Medulla oblongata (tissue), 1 donor: ENCODE measurements around the gene VAPB.
A peak's percentile ranks its signal among the peaks of the same experiment; 100 is the strongest.

ENCODE experiments used
- DNase-seq: peaks from one replicate; pipeline ENCODE4 v3.0.0-alpha.2; 2015; ENCODE audit errors: extremely low spot score

Gene VAPB

GRCh38 chr20:58378704-58379103, 10.3 kb upstream of the VAPB start:
- no peak for DNase-seq

GRCh38 chr20:58381627-58382026, 7.4 kb upstream of the VAPB start:
- DNase-seq: no peak

GRCh38 chr20:58382096-58382495, 6.9 kb upstream of the VAPB start:
- no peak for DNase-seq

GRCh38 chr20:58384821-58385220, 4.2 kb upstream of the VAPB start:
- no peak for DNase-seq

- DNase-seq: no peak
These were observed 914 bp upstream of the VAPB start for GRCh38 chr20:58388028-58388601.

GRCh38 chr20:58389324-58389967, 417 bp downstream of the VAPB start:
- DNase-seq: peak; percentile 21

DNA sequence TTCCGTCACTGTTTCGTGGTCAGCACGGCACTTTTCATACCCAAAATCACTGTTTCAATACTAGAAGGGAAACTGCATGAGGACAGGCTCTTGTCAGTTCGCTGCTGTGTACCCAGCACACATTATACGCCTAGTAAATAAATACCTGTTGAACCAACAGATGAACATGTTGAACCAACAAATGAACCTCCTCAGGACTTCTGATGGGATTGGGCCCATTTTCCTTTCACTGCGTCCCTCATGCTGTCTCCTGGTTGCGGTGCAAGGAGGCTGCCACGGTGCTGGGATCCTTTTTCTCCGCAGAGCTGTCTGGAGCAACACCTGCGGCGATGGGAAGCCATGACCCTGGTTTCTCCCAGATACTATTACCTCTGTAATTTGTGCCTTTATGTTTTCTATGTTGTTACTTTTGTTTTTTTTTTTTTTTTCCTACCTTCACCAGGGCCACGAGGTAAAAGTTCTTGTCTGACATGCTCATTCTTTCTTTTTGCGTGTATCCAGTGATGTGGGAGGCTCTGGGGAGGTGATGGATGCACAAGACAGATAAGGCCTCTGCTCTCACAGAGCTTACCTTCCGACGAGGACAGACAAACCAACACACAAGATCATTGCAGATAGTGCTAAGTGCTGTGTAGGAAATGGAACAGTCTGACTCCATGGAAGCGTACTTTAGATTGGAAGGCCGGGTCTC, 1.1 kb downstream of the VAPB start:
- DNase-seq: no peak

DNA sequence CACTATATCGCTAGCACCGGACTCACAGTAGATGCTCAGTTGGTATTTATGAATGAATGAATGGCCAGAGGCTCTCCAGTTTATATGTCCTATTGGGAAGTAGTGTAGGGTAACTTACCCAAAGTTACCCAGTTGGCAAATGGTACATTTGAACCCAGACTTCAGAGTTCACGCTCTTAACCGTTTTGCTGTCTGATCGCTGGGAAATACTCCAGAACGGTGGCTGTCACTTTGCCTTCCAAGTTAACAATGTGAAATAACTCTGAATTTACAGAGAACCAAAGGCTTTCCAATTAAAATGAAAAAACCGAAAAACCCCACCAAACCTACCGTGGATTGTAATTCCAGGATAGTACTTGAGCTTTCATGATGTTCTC, 1.6 kb downstream of the VAPB start:
- no peak for DNase-seq

- DNase-seq: no peak
These were observed 3.3 kb downstream of the VAPB start for GRCh38 chr20:58392286-58392685.

GRCh38 chr20:58393299-58393698, 4.3 kb downstream of the VAPB start:
- no peak for DNase-seq

GRCh38 chr20:58394801-58395200, 5.8 kb downstream of the VAPB start:
- no peak for DNase-seq

GRCh38 chr20:58395604-58396003, 6.6 kb downstream of the VAPB start:
- no peak for DNase-seq

DNA sequence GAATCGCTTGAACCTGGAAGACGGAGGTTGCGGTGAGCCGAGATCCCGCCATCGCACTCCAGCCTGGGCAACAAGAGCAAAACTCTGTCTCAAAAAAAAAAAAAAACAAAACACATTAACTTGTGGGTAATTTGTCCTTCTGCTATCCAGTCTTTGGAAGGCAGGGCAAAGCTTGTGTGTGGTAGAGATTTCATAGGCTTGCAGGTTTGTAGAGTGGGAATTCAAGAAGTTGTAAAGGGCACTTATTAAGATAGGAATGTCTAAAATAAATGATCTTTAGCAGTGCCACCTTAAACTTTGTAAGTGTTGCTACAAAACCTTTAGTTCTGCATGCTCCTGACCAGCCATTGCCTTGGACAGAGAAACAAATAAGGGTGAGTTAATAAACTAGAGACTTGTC, 8.4 kb downstream of the VAPB start:
- no peak for DNase-seq

- no peak for DNase-seq
These were observed 9.2 kb downstream of the VAPB start for GRCh38 chr20:58398254-58398653.

DNA sequence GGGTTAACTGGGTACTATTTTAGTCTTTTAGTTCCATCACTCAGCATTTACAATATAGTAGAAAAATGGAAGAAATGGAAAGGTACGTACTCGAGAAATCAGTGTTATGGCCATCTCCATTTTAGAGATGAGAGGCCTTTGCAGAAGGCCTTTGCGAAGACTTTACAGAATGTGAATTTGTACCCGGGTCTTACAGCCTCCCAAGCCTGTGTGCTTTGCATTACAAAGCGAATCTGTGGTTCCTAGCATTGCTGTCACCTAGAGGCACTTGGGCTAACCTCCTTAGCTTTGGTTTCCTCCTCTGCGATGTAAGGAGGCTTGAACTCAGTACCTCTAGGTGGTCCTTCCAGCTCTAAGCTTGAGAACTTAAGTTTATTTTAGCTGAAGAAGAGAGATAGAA, 10.9 kb downstream of the VAPB start:
- no peak for DNase-seq

GRCh38 chr20:58401162-58401561, 12.1 kb downstream of the VAPB start:
- DNase-seq: no peak

DNA sequence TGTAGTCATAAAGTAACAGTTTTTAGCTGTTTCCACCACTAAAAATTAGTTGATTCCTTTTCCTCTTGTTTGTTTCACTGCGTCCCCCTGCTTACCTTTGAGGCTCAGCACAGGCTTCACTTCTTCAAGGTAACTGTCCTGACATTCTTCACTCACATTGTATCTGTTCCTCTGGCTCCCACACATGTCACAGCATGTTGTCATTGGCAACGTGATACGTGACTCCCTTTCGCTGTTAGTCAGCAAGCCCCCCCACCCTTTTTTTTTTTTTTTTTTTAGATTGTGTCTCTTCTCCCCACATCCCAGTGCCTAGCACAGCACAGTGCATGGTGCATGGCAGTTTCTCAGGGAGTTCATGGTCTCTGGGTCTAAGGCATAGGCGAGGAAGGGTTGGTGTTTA, 13.3 kb downstream of the VAPB start:
- DNase-seq: no peak

DNA sequence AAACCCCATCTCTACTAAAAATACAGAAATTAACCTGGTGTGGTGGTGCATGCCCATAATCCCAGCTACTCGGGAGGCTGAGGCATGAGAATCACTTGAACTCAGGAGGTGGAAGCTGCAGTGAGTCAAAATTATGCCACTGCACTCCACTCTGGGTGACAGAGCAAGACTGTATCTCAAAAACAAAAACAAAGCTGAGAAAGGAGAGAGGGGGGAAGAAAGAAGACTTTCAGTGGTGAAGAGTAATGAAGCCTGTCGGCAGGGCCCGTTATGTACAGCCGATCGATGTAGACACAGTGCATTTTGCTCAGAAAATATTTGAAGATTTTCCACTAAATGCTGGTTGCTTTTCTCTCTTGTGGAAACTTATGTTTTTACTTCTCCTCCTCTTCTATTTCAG, 13.8 kb downstream of the VAPB start:
- DNase-seq: no peak

DNA sequence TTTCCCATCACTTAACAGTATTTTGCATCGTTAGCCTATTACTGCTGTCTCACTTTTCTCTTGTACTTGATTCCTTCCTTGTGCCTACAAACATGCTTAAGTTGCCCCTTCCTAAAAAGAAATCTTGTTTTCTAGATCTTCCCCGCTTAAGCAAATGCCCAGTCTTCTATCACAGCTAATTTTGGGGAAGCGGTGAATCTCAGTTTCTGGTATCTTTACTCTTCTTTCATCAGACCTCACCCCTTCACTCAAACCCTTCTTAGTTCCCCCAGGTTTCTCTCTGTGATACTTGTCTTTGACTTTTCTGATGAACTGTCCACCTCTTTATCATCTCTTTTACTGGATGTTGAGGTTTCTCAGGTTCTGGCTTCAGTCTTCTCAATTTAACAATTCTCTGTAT, 14.2 kb downstream of the VAPB start:
- no peak for DNase-seq

- no peak for DNase-seq
These were observed 16.7 kb downstream of the VAPB start for GRCh38 chr20:58405504-58406291.

GRCh38 chr20:58406422-58407001, 17.5 kb downstream of the VAPB start:
- DNase-seq: no peak

- no peak for DNase-seq
These were observed 18.3 kb downstream of the VAPB start for GRCh38 chr20:58407201-58407873.
